ENCODE data around the gene EPHX1.

GRCh38 chr1:225844236-225845061, 34.5 kb downstream of the EPHX1 start:
- no peak for TF ChIP-seq CTCF (IDR thresholded peaks at IDR 0.05)
- TF ChIP-seq POLR2A (IDR thresholded peaks at IDR 0.05): no peak
- TF ChIP-seq POLR2AphosphoS5 (IDR thresholded peaks at IDR 0.05; ENCODE audit: insufficient read depth in 1 of 2, low read depth in 1 of 2): peak in 1 of 2 donors; percentile 17

Measured in vagina (tissue), 2 donors.